ENCODE measurements around the gene PRKCI.
"Not testable (repeated sequence)": the region's sequence is repeated elsewhere in the genome, so short reads cannot be mapped to it uniquely, and the experiment has no call there.

PRKCI gene

GRCh38 chr3:170321321-170322034, 99.3 kb downstream of the PRKCI start:
- in situ Hi-C loops (cut with HindIII; ENCODE audit: low sequenced_read_pairs): no loop called here
- TF ChIP-seq, protein P1, sequence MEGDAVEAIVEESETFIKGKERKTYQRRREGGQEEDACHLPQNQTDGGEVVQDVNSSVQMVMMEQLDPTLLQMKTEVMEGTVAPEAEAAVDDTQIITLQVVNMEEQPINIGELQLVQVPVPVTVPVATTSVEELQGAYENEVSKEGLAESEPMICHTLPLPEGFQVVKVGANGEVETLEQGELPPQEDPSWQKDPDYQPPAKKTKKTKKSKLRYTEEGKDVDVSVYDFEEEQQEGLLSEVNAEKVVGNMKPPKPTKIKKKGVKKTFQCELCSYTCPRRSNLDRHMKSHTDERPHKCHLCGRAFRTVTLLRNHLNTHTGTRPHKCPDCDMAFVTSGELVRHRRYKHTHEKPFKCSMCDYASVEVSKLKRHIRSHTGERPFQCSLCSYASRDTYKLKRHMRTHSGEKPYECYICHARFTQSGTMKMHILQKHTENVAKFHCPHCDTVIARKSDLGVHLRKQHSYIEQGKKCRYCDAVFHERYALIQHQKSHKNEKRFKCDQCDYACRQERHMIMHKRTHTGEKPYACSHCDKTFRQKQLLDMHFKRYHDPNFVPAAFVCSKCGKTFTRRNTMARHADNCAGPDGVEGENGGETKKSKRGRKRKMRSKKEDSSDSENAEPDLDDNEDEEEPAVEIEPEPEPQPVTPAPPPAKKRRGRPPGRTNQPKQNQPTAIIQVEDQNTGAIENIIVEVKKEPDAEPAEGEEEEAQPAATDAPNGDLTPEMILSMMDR (IDR thresholded peaks at IDR 0.05; ENCODE audit: low read depth, low read length, missing control alignments): no peak
- peak; percentile 41 for DNase-seq (ENCODE audit: low read depth)
- no peak overlapping the region for H3K4me3 ChIP-seq (ENCODE audit: low read depth, low read length)

DNA sequence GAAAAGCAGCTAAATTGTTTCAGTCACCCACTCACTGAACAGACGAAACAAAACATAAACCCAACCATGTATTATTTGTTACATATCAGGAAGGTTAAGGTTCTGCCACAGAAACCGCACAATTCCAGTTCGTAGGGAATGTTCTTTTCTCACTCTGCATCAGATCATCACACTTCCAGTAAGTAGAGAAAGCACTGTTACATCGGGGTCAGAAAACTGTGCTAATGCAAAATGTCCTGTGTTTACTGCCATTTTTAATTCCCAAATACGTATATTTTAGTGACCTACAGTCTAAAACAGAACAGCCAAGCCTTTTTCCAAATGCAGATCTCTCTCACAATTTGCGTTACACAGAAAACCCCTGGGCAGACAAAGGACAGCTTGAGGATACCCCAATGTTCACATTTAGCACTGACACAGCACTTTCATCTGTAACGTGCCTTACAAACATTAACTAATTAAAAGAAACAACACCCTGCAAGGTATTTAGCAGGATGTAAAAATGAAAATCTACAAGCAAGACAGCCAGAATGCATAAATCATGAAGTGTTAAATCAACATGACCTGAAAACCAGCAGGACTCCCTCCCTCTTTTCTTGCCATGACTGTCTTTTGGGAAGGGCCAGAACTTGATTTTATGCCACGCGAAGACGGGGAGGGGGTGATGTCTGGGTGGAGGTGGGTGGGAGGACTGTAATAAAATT, 100.5 kb downstream of the PRKCI start:
- DNase-seq (ENCODE audit: low read depth): peak; percentile 51
- in situ Hi-C loops (cut with HindIII; ENCODE audit: low sequenced_read_pairs): no loop called here
- no peak overlapping the region for H3K4me3 ChIP-seq (ENCODE audit: low read depth, low read length)
- TF ChIP-seq, protein P1 (IDR thresholded peaks at IDR 0.05; ENCODE audit: low read depth, low read length, missing control alignments): no peak

- no peak overlapping the region for H3K4me3 ChIP-seq (ENCODE audit: low read depth, low read length)
- DNase-seq (ENCODE audit: low read depth): peak; percentile 66
- TF ChIP-seq, protein P1 (IDR thresholded peaks at IDR 0.05; ENCODE audit: low read depth, low read length, missing control alignments): no peak
- in situ Hi-C loops (cut with HindIII; ENCODE audit: low sequenced_read_pairs): no loop called here
Measured at GRCh38 chr3:170323331-170323730, 101.1 kb downstream of the PRKCI start.

DNA sequence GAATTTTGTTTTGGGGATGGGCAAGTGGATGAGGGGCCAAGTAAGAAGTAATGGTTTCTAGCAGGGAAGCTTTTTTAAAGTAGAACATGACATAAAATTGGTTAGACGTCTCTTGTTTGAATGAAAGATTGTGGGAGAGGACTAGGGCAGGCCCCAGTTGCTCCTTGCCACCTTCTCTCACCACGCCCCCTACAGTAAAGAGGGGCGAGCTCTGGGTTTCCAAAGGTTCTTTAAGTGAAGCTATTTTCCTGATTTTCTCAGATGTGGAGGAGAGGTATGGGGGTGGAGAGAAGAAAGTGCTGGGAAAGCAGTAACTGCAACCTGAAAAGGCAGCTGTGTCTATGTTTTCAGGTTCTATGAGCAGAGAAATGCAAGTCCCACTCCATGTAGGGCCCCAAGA, 102.7 kb downstream of the PRKCI start:
- in situ Hi-C loops (cut with HindIII; ENCODE audit: low sequenced_read_pairs): no loop called here

GRCh38 chr3:170327040-170327808, 105.0 kb downstream of the PRKCI start:
- H3K4me3 ChIP-seq (ENCODE audit: low read depth, low read length): no peak overlapping the region
- TF ChIP-seq, protein P1 (IDR thresholded peaks at IDR 0.05; ENCODE audit: low read depth, low read length, missing control alignments): no peak
- no peak for DNase-seq (ENCODE audit: low read depth)
- in situ Hi-C loops (cut with HindIII; ENCODE audit: low sequenced_read_pairs): no loop called here

More for the DNA sequence above, 102.7 kb downstream of the PRKCI start:
- H3K4me3 ChIP-seq (ENCODE audit: low read depth, low read length): no peak overlapping the region
- DNase-seq (ENCODE audit: low read depth): no peak
- TF ChIP-seq, protein P1 (IDR thresholded peaks at IDR 0.05; ENCODE audit: low read depth, low read length, missing control alignments): no peak

GRCh38 chr3:170327868-170328548, 105.8 kb downstream of the PRKCI start:
- DNase-seq (ENCODE audit: low read depth); in situ Hi-C loops (cut with HindIII; ENCODE audit: low sequenced_read_pairs); H3K4me3 ChIP-seq (ENCODE audit: low read depth, low read length): not testable (repeated sequence)
